ENCODE data around the gene TLK1.
A peak's percentile ranks its signal among the peaks of the same experiment; 100 is the strongest.
"Not testable (repeated sequence)": the region's sequence is repeated elsewhere in the genome, so short reads cannot be mapped to it uniquely, and the experiment has no call there.

TLK1 gene

GRCh38 chr2:171141320-171141719 lies 19.4 kb downstream of the TLK1 start:
- DNase-seq: no peak

- no peak for DNase-seq
These were observed 20.8 kb downstream of the TLK1 start for GRCh38 chr2:171139860-171140259.

GRCh38 chr2:171136024-171136423 lies 24.7 kb downstream of the TLK1 start:
- no peak for DNase-seq

- DNase-seq: no peak
These were observed 26.0 kb downstream of the TLK1 start for GRCh38 chr2:171134624-171135230.

GRCh38 chr2:171132086-171132485 lies 28.6 kb downstream of the TLK1 start:
- no peak for DNase-seq

GRCh38 chr2:171128461-171128860 lies 32.2 kb downstream of the TLK1 start:
- DNase-seq: no peak

DNA sequence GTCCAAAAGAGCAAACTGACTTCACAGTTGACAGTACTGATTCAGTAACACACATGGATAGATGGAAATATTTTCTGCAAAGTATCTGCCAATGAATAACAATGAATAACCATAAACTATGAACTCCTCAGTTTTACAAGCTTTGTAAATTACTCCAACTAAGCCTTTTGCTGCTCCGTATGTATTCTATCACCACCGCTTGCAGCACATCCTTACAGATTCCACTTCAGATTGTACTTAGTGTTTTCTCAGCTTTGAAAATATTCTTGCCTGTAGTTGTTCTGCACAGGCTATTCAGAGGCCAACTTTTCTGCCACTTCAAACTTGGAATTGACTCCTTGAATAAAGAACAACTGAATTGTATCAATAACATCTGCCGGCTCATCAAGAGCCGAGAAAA lies 36.2 kb downstream of the TLK1 start:
- no peak for DNase-seq

- DNase-seq: no peak
These were observed 51.1 kb downstream of the TLK1 start for GRCh38 chr2:171109571-171109970.

- DNase-seq: no peak
These were observed 51.7 kb downstream of the TLK1 start for GRCh38 chr2:171109020-171109419.

DNA sequence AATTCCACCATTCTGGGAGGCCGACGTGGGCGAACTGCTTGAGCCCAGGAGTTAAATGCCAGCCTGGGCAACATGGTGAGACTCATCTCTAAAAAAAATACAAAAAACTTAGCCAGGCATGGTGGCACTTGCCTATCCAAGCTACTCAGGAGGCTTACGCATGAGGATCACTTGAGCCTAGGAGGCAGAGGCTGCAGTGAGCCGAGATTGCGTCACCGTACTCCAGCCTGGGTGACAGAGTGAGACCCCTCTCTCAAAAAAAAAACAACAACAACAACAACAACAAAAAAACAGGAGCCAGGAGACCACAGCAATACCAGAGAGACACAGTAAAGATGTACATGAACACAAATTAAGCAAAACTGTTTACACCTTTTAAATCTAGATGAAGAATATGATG lies 52.9 kb downstream of the TLK1 start:
- no peak for DNase-seq

- no peak for DNase-seq
These were observed 56.3 kb downstream of the TLK1 start for GRCh38 chr2:171104379-171104778.

GRCh38 chr2:171102802-171103201 lies 57.9 kb downstream of the TLK1 start:
- DNase-seq: no peak

GRCh38 chr2:171100370-171100769 lies 60.3 kb downstream of the TLK1 start:
- no peak for DNase-seq

GRCh38 chr2:171098607-171099006 lies 62.1 kb downstream of the TLK1 start:
- DNase-seq: no peak

DNA sequence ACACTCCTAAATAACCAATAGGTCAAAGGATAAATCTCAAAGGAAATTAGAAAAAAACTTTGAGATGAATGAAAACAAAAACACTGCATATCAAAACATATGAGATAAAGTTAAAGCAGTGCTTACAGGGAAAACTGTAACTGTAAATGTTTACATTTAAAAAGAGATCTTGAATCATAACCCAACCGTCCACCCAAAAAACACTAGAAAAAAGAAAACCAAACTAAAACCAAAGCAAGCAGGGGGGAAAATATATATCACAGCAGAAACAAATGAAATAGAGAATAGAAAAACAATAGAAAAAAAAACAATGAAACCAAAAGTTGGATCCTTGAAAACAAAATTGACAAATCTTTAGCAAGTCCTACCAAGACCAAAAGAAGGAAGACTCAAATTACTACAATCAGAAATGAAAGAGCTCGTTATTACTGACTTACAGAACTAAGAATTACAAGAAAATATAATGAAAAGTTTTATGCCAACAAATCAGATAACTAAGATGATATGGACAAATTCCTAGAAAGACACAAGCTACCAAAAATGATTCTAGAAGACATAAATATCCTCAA lies 65.6 kb downstream of the TLK1 start:
- DNase-seq: no peak

GRCh38 chr2:171091517-171091916 lies 69.2 kb downstream of the TLK1 start:
- DNase-seq: not testable (repeated sequence)

GRCh38 chr2:171089489-171089888 lies 71.2 kb downstream of the TLK1 start:
- no peak for DNase-seq

GRCh38 chr2:171088057-171088834 lies 72.4 kb downstream of the TLK1 start:
- DNase-seq: no peak

DNA sequence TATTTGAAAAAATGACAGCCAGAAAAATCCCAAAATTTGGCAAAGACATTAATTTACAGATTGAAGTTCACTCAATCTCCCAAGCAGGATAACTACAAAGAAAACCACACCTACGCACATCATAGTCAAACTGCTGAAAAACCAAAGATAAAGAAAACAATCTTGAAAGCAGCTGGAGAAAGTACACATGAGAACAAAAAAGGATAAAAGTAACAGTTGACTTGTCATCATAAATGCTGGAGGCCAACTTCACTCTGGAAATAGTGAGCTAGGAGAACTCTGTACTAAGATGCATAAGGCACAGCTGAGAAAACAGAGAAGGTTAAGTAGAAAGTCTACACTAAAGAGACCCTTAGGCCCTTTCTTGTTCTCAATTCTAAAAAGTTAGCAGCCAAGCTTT lies 73.1 kb downstream of the TLK1 start:
- no peak for DNase-seq

GRCh38 chr2:171086352-171087290 lies 74.1 kb downstream of the TLK1 start:
- peak in 1 of 2 experiments; percentile 3 for DNase-seq

DNA sequence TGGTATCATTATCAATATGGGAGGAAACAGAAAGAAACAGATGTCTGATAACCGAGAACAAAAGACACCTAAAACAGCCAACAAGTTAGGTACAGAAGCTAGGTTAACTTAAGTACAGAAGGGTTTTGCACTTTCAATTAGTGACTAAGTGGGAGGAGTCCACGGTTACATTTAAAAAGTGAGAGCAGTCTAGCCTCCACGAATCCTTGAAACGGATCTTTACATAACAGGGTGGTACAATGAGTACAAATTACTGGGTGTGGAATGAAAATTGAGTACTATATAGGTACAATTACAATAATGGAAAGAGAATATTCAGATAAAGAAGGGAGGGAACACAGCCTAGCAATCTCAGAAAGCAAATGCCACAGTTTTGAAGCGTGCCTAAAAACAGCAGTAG lies 76.6 kb downstream of the TLK1 start:
- DNase-seq: no peak

GRCh38 chr2:171083451-171083850 lies 77.2 kb downstream of the TLK1 start:
- no peak for DNase-seq

DNA sequence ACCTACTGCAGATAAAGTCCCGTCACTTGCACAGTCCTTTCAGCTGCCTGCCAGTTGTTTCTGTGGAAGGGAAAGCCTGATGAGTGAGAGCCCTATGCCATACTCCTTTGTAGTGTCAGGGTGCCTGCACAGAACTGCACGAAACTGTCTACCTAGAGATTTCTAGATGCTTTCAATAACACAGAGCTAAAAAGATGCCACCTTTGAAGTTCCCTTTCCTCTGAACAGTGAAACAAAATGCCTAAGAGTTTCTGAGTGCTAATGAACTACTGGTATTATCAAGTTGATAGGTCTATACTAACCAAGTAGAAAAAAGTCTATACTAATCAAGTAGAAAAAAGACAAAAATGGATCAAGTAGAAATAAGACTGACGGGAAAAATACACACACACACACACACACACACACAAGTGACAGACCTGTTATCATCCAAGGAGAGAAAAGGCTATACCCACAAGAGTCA lies 79.0 kb downstream of the TLK1 start:
- DNase-seq: no peak

Measured in cerebellar nuclear complex (tissue), 1 donor.